ENCODE measurements around the gene HMX1.

Gene HMX1

GRCh38 chr4:8853249-8853648, 18.4 kb downstream of the HMX1 start:
- Histone ChIP-seq H3K27ac (ENCODE audit: low read length) (no peak overlapping the region), H3K9me3 (ENCODE audit: control insufficient read depth, insufficient read depth, low read length) (no peaks in the 10 kb centered on the region), H3K36me3 (ENCODE audit: control insufficient read depth, insufficient read depth, low read length) (no peaks in the 10 kb centered on the region), H3K27me3 (ENCODE audit: control insufficient read depth, insufficient read depth, low read length) (peaks cover 42% of the 10 kb centered on the region), H3K4me3 (ENCODE audit: low read length) (no peak overlapping the region), H3K4me1 (ENCODE audit: control insufficient read depth, insufficient read depth, low read length) (peaks cover 3% of the 10 kb centered on the region; the same call in 1 of the 2 replicates)
- WGBS (ENCODE audit: insufficient coverage, insufficient read length) = no CpG with 5 or more reads among the region's 6 CpGs
- no peak for DNase-seq (ENCODE audit: low read depth, low spot score)

- Histone ChIP-seq H3K4me1 (ENCODE audit: control insufficient read depth, insufficient read depth, low read length) (peaks cover 3% of the 10 kb centered on the region; the same call in 1 of the 2 replicates), H3K27ac (ENCODE audit: low read length) (no peak overlapping the region), H3K9me3 (ENCODE audit: control insufficient read depth, insufficient read depth, low read length) (no peaks in the 10 kb centered on the region), H3K36me3 (ENCODE audit: control insufficient read depth, insufficient read depth, low read length) (no peaks in the 10 kb centered on the region), H3K27me3 (ENCODE audit: control insufficient read depth, insufficient read depth, low read length) (peaks cover 31% of the 10 kb centered on the region), H3K4me3 (ENCODE audit: low read length) (no peak overlapping the region)
- WGBS (ENCODE audit: insufficient coverage, insufficient read length) = no CpG with 5 or more reads among the region's 17 CpGs
- no peak for DNase-seq (ENCODE audit: low read depth, low spot score)
These were observed 19.4 kb downstream of the HMX1 start for GRCh38 chr4:8852118-8852704.

- no peak for DNase-seq (ENCODE audit: low read depth, low spot score)
- Histone ChIP-seq H3K36me3 (ENCODE audit: control insufficient read depth, insufficient read depth, low read length) (no peaks in the 10 kb centered on the region), H3K4me3 (ENCODE audit: low read length) (no peak overlapping the region), H3K27me3 (ENCODE audit: control insufficient read depth, insufficient read depth, low read length) (peaks cover 24% of the 10 kb centered on the region), H3K9me3 (ENCODE audit: control insufficient read depth, insufficient read depth, low read length) (no peaks in the 10 kb centered on the region), H3K27ac (ENCODE audit: low read length) (no peak overlapping the region), H3K4me1 (ENCODE audit: control insufficient read depth, insufficient read depth, low read length) (peaks cover 3% of the 10 kb centered on the region; the same call in 1 of the 2 replicates)
- no CpG with 5 or more reads among the region's 20 CpGs for WGBS (ENCODE audit: insufficient coverage, insufficient read length)
These were observed 20.1 kb downstream of the HMX1 start for GRCh38 chr4:8851321-8852117.

GRCh38 chr4:8850830-8851188, 20.8 kb downstream of the HMX1 start:
- Histone ChIP-seq H3K4me3 (ENCODE audit: low read length) (no peak overlapping the region), H3K36me3 (ENCODE audit: control insufficient read depth, insufficient read depth, low read length) (no peaks in the 10 kb centered on the region), H3K27me3 (ENCODE audit: control insufficient read depth, insufficient read depth, low read length) (peaks cover 17% of the 10 kb centered on the region), H3K27ac (ENCODE audit: low read length) (no peak overlapping the region), H3K9me3 (ENCODE audit: control insufficient read depth, insufficient read depth, low read length) (no peaks in the 10 kb centered on the region), H3K4me1 (ENCODE audit: control insufficient read depth, insufficient read depth, low read length) (peaks cover 3% of the 10 kb centered on the region; the same call in 1 of the 2 replicates)
- no peak for DNase-seq (ENCODE audit: low read depth, low spot score)
- no CpG with 5 or more reads among the region's 8 CpGs for WGBS (ENCODE audit: insufficient coverage, insufficient read length)

- no peak for DNase-seq (ENCODE audit: low read depth, low spot score)
- peaks cover 12% of the 10 kb centered on the region for H3K27me3 ChIP-seq (ENCODE audit: control insufficient read depth, insufficient read depth, low read length)
- no peak overlapping the region for H3K27ac ChIP-seq (ENCODE audit: low read length)
- no CpG with 5 or more reads among the region's 23 CpGs for WGBS (ENCODE audit: insufficient coverage, insufficient read length)
- no peak overlapping the region for H3K4me3 ChIP-seq (ENCODE audit: low read length)
- no peaks in the 10 kb centered on the region for H3K36me3 ChIP-seq (ENCODE audit: control insufficient read depth, insufficient read depth, low read length)
- H3K4me1 ChIP-seq (ENCODE audit: control insufficient read depth, insufficient read depth, low read length) = peaks cover 3% of the 10 kb centered on the region; the same call in 1 of the 2 replicates
- H3K9me3 ChIP-seq (ENCODE audit: control insufficient read depth, insufficient read depth, low read length) = no peaks in the 10 kb centered on the region
These were observed 21.4 kb downstream of the HMX1 start for GRCh38 chr4:8850074-8850829.

- no peak for DNase-seq (ENCODE audit: low read depth, low spot score)
- peaks cover 5% of the 10 kb centered on the region; the same call in 1 of the 2 replicates for H3K27me3 ChIP-seq (ENCODE audit: control insufficient read depth, insufficient read depth, low read length)
- WGBS (ENCODE audit: insufficient coverage, insufficient read length) = no CpG with 5 or more reads among the region's 18 CpGs
These were observed 22.2 kb downstream of the HMX1 start for GRCh38 chr4:8849266-8850073.

GRCh38 chr4:8848507-8849265, 23.0 kb downstream of the HMX1 start:
- Histone ChIP-seq H3K27ac (ENCODE audit: low read length) (no peak overlapping the region), H3K9me3 (ENCODE audit: control insufficient read depth, insufficient read depth, low read length) (no peaks in the 10 kb centered on the region), H3K4me3 (ENCODE audit: low read length) (no peak overlapping the region), H3K27me3 (ENCODE audit: control insufficient read depth, insufficient read depth, low read length) (no peaks in the 10 kb centered on the region), H3K4me1 (ENCODE audit: control insufficient read depth, insufficient read depth, low read length) (no peaks in the 10 kb centered on the region), H3K36me3 (ENCODE audit: control insufficient read depth, insufficient read depth, low read length) (no peaks in the 10 kb centered on the region)
- WGBS (ENCODE audit: insufficient coverage, insufficient read length) = no CpG with 5 or more reads among the region's 14 CpGs
- no peak for DNase-seq (ENCODE audit: low read depth, low spot score)

More at GRCh38 chr4:8849266-8850073, 22.2 kb downstream of the HMX1 start:
- Histone ChIP-seq H3K4me3 (ENCODE audit: low read length) (no peak overlapping the region), H3K4me1 (ENCODE audit: control insufficient read depth, insufficient read depth, low read length) (no peaks in the 10 kb centered on the region), H3K27ac (ENCODE audit: low read length) (no peak overlapping the region), H3K36me3 (ENCODE audit: control insufficient read depth, insufficient read depth, low read length) (no peaks in the 10 kb centered on the region), H3K9me3 (ENCODE audit: control insufficient read depth, insufficient read depth, low read length) (no peaks in the 10 kb centered on the region)

- Histone ChIP-seq H3K27me3 (ENCODE audit: control insufficient read depth, insufficient read depth, low read length) (no peaks in the 10 kb centered on the region), H3K27ac (ENCODE audit: low read length) (no peak overlapping the region), H3K36me3 (ENCODE audit: control insufficient read depth, insufficient read depth, low read length) (no peaks in the 10 kb centered on the region), H3K4me1 (ENCODE audit: control insufficient read depth, insufficient read depth, low read length) (no peaks in the 10 kb centered on the region), H3K4me3 (ENCODE audit: low read length) (no peak overlapping the region), H3K9me3 (ENCODE audit: control insufficient read depth, insufficient read depth, low read length) (no peaks in the 10 kb centered on the region)
- DNase-seq (ENCODE audit: low read depth, low spot score) = no peak
- WGBS (ENCODE audit: insufficient coverage, insufficient read length) = no CpG with 5 or more reads among the region's 10 CpGs
These were observed 23.9 kb downstream of the HMX1 start for GRCh38 chr4:8847764-8848163.

GRCh38 chr4:8847331-8847730, 24.3 kb downstream of the HMX1 start:
- H3K9me3 ChIP-seq (ENCODE audit: control insufficient read depth, insufficient read depth, low read length) = no peaks in the 10 kb centered on the region
- H3K4me3 ChIP-seq (ENCODE audit: low read length) = no peak overlapping the region
- H3K4me1 ChIP-seq (ENCODE audit: control insufficient read depth, insufficient read depth, low read length) = no peaks in the 10 kb centered on the region
- DNase-seq (ENCODE audit: low read depth, low spot score) = no peak
- H3K36me3 ChIP-seq (ENCODE audit: control insufficient read depth, insufficient read depth, low read length) = no peaks in the 10 kb centered on the region
- no peaks in the 10 kb centered on the region for H3K27me3 ChIP-seq (ENCODE audit: control insufficient read depth, insufficient read depth, low read length)
- H3K27ac ChIP-seq (ENCODE audit: low read length) = no peak overlapping the region
- WGBS (ENCODE audit: insufficient coverage, insufficient read length) = no CpG with 5 or more reads among the region's 12 CpGs

All from iPS DF 6.9 (cell line).